ENCODE data around the gene ENO2.
A peak's percentile ranks its signal among the peaks of the same experiment; 100 is the strongest.
"Not testable (repeated sequence)": the region's sequence is repeated elsewhere in the genome, so short reads cannot be mapped to it uniquely, and the experiment has no call there.

The ENO2 gene

DNA sequence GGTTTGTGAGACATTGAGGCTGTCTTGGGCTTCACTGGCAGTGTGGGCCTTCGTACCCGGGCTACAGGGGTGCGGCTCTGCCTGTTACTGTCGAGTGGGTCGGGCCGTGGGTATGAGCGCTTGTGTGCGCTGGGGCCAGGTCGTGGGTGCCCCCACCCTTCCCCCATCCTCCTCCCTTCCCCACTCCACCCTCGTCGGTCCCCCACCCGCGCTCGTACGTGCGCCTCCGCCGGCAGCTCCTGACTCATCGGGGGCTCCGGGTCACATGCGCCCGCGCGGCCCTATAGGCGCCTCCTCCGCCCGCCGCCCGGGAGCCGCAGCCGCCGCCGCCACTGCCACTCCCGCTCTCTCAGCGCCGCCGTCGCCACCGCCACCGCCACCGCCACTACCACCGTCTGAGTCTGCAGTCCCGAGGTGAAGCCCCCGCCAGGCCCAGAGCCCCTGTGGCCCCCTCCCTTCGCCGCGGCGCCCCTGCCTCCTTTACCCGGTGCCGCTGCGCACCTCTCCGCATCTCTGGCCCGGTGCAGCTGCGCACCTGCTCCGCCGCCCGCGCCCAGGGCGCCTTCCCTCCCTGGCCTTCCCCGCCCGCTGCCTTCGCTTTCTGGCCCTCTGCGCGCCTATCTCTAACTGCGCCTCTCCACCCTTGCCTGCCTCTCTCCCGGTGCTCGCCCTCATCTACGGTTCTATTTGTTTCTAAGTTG, at the start of gene ENO2:
ENO2 (plus strand) TSS at position 335 of the 701 bp plus-strand sequence. CDS start 1,253 bp downstream, outside the sequence.
- DNase-seq, result peak; percentile 39

DNA sequence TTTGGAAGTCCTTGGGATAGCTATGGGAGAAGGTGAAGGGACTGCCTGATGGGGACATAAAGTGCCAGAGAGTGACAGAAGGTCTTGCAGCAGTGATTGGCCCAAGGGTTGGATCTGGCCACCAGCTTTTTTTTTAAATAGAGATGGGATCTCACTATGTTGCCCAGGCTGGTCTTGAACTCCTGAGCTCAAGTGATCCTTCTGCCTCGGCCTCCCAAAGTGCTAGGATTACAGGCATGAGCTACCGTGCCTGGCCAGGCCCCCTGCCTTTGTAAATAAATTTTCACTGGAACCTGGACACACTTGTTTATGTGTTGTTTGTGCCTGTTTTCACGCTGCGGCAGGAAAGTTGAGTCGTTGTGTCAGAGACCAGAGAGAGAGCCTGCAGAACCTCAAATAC, 49.1 kb upstream of the ENO2 start:
- DNase-seq, result not testable (repeated sequence)

DNA sequence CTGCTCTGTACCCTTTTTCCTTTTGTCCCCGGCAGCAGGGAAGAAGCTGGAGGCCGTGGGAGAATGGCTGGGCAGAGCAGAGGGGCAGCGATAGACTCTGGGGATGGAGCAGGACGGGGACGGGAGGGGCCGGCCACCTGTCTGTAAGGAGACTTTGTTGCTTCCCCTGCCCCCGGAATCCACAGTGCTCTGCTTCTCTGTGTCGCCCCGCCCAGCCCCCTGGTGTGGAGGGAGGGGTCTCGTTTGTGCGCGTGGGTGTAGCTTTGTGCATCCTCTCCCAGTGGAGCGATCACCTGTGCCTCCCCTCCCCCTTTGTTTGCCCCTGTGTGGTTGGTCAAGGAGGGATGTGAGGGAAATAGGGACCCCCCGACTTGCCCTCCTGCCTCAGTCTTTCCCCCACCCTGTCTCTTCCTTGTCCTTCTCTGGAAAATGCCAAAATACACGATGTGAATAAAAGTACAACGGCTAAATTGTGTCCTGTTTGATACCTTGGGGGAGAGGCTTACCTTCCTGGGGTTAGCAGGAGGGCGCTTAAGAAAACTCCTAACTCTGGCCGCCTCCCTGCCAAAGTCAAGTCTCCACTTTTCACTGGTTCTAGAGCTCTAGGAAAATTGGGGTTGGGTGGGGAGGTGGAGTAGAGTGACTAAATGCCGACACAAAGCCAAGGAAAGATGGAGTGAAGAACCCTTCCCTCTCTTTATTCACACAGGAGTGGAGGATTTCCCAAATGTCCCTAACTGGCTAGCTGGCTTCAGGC, 48.0 kb upstream of the ENO2 start:
- no peak for DNase-seq

DNA sequence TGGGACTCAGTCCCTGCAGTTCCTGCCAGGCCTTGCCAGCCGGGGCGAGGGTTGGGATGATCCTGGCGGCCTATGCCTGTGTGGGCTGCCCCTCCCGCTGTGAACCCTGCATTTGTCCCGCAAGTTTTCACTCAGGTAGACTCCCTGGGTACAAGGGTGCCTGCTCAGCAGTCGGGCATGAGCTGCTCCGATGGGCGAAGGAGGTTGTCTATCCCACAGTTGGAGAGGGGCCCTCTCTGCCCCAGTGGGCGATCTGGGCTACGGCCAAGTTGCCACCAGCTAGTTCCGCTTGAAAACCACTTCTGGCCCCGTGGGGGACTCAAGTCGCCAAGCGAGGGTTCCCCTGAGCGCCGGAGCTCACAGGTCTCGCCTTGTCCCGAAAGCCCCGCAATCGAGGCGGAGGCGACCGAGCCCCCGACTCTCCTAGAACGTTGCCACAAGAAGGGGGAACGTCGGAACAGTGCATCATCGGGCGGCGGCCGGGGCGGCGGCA, 47.4 kb upstream of the ENO2 start:
- DNase-seq, result no peak

DNA sequence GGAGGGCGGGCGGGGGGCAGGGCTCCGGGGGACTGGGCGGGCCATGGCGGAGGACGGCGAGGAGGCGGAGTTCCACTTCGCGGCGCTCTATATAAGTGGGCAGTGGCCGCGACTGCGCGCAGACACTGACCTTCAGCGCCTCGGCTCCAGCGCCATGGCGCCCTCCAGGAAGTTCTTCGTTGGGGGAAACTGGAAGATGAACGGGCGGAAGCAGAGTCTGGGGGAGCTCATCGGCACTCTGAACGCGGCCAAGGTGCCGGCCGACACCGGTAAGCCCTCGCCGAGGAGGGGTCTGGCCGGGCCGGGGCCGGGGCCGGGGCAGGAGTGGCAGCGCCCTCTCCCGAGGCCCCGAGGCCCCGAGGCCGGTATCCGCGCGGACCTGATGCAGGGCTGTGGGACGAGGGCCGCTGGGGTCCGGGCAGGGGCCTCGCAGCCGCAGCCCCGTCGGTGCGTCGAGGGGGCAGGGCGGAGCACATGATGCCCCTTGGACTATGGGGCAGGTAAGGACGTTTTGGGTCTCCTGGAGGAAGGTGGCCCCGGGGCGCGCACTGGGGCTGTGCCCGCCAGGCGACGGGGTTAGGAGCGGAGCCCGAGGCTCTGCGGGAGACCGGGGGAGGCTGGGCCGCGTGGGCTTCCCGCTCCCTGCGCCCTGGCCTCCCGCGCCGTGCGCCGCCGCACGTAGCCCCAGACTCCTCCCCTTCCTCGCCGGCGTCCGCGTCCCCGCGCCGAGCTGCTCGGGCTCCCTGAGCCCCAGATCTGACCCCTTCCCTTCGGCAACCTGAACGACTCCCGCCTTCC, 46.8 kb upstream of the ENO2 start, which contains the start of gene TPI1:
TPI1 (plus strand) TSS at position 119 of the 798 bp plus-strand sequence; CDS start at position 155, 36 bp downstream.
- DNase-seq, result peak; percentile 68

DNA sequence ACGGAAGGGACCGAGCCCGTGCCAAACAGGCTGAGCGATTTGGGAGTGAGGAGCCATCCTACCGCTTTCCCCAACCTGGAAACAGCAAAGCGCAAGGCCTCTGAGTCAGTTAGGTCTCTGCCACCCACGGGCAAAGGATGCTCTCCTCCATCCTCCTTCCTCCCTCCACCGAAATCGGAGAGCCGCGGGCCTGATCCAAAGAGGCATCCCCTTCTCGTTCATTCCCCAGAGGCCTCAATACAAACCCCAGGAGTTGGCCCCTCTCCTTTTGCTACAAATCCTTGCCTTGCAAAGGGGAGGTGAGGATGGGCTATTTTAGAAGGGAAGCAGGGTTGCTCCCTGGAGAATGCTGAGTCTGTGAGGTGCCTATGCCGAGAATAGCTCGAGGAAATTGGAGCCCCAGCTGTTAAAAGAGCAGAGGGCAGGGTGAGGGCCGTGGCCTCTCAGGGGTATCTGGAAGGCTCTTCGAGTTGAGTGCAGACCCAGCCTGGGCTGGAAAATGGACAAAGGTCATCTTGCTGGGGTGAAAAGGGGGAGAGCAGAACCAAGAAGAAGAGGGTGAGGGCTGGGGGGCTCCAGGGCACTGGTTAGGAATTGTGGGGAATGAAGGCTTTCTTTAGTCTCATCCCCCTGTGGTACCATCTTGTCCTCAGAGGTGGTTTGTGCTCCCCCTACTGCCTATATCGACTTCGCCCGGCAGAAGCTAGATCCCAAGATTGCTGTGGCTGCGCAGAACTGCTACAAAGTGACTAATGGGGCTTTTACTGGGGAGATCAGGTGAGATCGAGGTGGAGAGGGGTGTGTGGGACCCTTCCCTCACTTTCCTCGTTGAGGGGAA, 46.0 kb upstream of the ENO2 start:
- DNase-seq, result no peak

DNA sequence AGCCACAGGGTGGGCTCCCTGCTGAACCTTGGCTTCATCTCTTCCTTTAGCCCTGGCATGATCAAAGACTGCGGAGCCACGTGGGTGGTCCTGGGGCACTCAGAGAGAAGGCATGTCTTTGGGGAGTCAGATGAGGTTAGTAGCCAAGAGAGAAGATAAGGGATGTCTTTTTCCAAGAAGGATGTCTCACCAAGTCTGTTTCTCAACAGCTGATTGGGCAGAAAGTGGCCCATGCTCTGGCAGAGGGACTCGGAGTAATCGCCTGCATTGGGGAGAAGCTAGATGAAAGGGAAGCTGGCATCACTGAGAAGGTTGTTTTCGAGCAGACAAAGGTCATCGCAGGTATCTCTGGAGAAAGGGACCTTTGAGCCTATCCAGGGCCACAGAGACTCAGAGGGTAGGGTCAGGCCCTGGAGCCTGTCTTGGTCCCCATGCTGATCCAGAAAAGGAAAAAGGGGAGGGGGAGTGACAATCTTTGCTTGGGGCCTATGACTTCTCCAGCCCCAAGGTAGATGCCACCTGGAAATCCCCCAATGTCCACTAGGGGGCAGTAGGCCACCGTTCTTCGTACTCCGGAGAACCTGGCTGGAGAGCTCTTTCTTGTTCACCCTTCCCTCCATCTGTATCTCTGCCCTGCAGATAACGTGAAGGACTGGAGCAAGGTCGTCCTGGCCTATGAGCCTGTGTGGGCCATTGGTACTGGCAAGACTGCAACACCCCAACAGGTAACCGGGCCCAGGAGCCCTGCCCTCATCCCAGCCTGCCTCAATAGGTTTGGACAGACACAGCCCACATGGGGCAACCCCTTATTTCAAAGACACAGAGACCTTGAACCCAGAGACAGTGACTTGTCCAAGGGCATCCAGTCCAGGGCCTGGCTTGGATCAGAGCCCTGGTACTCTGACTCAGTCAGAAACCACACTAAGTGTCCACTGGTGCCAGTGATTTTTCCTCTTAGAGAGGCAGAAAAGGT, 45.0 kb upstream of the ENO2 start:
- DNase-seq, result peak; percentile 34

DNA sequence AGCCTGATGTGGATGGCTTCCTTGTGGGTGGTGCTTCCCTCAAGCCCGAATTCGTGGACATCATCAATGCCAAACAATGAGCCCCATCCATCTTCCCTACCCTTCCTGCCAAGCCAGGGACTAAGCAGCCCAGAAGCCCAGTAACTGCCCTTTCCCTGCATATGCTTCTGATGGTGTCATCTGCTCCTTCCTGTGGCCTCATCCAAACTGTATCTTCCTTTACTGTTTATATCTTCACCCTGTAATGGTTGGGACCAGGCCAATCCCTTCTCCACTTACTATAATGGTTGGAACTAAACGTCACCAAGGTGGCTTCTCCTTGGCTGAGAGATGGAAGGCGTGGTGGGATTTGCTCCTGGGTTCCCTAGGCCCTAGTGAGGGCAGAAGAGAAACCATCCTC, 44.1 kb upstream of the ENO2 start:
- DNase-seq, result not testable (repeated sequence)

DNA sequence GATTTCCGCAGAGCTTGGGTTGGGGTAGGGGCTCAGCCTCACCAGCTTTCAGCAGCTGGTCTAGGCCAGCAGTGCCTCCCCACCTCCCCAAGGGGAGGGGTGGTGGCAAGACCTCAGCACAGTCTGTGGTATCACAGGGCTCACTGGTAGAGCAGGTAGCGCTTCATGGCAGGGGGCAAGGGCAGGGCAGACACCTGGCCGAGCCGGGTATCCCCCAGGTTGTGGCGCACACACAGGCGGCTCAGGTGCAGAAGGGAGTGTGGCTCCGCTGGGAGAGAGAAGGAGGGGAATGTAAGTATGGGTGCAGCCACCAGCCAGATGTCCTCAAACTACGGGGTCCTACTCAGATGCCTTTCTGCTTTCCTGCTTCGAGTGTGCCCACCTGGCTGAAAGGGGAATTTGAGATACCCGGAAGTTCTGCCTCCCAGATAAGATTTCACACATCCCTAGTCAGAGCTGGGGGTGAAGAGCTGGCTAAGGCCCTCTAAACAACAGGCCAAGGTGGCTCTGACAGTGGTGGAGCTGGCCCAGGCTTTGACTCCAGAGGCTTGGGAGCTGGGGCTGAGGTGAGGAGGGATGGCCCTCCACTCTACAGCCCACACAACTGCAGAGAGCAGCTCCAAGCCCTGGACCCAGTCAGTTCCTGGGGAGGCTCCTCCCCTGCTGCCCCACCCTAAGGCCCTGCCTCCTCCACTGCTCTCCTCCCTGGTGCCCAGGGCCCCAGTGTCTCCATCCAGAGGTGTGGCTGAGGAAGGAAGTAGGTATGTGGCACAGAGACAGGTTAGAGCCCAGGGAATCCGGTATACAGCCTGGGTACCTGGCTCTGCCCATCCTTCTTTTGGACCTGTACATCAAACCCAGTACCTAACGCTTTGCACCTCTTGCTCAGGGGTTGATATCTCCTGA, 43.1 kb upstream of the ENO2 start:
- DNase-seq, result no peak

DNA sequence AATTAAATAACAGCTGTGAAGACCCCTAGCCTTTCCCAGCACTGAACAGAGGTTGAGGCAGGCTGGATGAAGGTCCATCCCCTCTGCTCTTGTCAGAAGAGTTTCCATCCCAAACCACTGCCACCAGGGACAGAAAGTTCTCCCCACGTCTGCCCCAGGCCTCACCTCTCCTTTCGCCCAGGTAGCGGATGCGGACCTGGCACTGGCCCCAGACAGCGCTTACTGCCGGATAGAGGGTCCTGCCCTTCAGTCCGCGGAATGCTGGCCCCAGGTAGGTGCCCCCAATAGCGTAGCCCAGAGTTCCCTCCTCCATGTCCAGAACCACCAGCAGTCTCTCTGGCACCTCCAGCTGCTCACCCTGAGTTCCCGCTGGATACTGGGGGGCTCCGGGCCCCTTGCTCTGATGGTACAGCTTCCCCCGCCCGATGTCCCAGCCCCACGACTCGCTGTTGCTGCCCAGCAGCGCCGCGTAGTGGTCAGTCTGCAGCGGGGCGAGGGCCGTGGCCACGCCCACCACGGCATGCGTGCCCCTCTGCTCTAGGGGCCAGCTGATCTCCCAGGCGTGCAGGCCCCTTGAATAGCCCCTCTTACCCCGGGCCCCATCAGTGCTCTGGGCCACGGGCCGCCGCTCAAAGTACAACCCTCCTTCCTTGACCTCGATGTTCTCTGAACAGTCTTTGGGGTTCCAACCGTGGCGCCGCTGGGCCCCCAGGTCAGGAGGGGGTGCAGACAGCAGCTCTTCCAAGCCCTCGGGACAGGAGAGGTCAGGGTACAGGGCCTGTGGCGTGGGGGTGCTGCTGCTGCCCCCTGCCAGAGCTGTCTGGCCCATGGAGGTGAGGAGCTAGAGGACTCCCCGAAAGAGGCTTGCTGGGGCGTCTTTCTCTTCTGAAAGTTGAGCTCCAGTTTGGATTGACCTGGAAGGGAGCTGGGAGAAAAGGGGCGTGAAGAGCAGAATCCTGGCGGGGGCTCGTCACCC, 42.0 kb upstream of the ENO2 start:
- DNase-seq, result peak; percentile 38

DNA sequence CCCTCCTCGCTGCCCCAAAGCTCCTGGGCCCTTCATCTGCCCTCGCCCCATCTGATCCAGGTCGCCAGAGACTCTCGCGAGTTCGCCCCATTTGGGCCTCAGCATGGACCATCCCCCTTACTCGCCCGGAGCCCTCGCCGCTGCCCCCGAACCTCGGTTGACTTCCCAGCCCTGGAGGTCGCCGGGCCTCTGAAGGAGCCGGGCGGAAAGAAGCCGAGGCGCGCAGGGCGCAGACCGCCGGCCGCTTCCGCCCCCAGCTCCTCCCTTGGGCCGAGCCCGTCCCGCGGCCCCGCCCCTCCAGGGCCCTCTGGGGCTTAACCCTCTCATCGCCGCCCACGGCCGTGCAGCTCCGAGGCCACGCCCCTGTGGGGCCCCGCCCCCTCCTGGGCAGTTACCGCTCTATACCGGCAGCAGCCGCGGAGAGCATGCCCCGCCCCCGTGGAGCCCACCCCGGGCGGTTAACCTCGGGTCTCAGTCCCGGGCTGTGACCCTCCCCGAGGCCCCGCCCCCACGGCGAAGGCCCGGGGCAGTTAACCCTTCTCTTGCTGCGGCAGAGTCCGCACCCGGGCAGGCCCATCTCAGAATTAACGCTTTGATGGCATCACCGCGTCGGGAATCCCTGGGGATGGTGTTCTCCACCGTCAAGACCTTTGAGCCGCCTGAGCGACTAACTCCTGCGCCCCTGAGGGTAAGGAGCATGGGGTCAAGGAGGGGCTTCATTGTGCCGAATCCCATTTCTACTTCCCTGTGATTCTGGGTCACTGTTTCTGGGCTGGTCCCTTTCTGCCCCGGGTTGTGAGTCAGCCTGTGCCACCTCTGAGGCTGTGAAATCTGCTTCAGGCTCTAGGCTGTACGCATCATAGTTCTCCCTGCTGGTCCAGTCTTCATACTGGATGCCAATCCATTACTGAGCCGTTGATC, 41.0 kb upstream of the ENO2 start, which contains the start of gene SPSB2:
SPSB2 (minus strand) TSS at position 210 of the 921 bp plus-strand sequence. CDS start 402 bp downstream, outside the sequence.
- DNase-seq, result peak; percentile 90

DNA sequence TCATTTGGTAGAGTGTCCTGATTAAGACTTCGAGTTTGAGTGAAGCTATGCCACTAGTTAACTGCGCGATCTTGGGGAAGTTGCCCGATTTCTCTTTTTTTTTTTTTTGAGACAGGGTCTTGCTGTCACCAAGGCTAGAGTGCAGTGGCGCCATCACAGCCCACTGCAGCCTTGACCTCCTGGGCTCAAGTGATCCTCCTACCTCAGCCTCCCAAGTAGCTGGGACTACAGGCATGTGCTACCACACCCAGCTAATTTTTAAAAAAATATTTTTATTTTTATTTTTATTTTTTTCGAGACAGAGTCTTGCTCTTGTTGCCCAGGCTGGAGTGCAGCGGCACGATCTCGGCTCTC, 40.4 kb upstream of the ENO2 start:
- not testable (repeated sequence) for DNase-seq

DNA sequence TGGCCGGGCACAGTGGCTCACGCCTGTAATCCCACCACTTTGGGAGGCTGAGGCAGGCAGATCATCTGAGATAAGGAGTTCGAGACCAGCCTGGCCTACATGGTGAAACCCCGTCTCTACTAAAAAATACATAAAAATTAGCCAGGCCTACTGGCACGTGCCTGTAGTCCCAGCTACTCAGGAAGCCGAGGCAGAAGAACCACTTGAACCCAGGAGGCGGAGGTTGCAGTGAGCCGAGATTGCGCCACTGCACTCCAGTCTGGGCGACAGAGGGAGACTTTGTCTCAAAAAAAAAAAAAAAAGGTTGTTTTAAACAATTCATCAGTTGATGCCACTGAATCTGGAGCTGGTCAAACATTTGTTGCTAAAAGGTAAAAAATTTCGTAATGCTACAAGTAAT, 34.6 kb upstream of the ENO2 start:
- DNase-seq, result not testable (repeated sequence)

DNA sequence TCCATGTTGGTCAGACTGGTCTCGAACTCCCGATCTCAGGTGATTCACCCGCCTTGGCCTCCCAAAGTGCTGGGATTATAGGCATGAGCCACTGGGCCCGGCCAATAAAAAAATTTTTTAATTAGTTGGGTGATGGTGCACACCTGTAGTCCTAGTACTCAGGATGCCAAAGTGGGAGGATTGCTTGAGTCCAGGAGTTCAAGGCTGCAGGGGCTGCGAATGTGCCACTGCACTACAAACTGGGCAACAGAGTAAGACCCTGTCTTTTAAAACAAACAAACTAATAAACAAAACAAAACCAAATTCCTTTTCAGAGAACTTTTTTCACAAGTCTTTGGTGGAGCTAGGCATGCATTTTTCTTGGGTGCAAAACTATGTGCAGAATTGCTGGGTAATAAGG, 31.1 kb upstream of the ENO2 start:
- DNase-seq, result no peak

DNA sequence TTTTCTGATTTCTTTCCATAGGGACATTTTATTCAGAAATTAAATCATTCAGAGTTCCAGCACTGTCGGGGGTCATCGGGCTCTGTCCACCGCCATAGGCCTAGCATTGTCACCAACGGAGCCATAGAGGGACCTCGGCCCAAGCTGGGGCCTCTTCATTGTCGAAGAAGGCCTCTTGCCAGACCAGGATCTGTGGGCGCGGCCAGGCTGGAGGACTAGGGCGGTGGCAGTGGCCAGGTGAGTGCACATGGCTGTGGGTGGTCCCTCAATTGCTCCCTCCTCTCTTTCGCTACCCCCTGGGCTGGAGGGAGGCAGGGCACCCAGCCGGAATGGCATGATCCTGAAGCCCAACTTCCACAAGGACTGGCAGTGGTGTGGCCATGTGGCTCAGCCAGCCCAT, 30.7 kb upstream of the ENO2 start:
- DNase-seq, result no peak

DNA sequence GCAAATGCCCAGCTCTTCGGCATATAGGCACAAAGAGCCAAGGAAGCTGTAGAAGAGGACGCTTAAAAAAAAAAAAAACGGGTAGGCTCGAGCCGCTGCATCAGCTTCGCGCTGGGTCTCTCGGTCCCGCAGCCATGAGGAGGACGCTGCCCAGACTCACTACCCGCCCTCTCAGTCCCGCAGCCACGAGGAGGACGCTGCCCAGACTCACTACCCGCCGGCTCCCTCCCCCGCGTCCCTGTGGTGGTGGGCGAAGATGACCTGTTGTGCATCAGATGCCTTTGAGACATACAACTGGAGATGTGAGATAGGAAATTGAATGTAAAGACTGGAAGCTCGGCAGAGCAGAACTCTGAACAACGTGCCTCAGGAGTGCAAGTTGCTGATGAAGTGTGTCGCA, 29.8 kb upstream of the ENO2 start:
- no peak for DNase-seq

DNA sequence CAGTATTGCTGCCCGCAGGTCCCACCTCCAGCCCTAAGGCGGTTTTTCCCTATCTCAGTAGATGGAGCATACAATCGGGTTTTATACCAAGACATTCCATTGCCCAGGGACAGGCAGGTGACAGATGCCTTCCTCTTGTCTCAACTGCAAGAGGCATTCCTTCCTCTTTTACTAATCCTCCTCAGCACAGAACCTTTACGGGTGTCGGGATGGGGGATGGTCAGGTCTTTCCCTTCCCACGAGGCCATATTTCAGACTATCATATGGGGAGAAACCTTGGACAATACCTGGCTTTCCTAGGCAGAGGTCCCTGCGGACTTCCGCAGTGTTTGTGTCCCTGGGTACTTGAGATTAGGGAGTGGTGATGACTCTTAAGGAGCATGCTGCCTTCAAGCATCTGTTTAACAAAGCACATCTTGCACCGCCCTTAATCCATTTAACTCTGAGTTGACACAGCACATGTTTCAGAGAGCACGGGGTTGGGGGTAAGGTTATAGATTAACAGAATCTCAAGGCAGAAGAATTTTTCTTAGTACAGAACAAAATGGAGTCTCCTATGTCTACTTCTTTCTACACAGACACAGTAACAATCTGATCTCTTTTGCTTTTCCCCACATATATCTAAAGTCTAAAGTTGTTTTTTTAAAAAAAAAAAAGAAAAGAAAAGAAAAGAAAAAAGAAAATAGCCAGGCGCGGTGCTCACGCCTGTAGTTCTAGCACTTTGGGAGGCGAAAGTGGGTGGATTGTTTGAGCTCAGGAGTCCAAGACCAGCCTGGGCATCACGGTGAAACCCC, 28.0 kb upstream of the ENO2 start:
- not testable (repeated sequence) for DNase-seq

Data from NCI-H446 treated with DMSO at 0.1 percent for 48 hours (cell line).